PFSK-1 (cell line): ENCODE measurements around the gene ATRIP.

Source experiments
- FOXP2 ChIP-seq: optimal IDR thresholded peaks from 2 replicates; pipeline ENCODE3; 2011; ENCODE audit warnings: borderline replicate concordance, control low read depth, inconsistent platforms; ENCODE audit not compliant: insufficient read depth; ENCODE audit errors: extremely low read length, extremely low read depth
- POLR2AphosphoS5 ChIP-seq: IDR thresholded peaks from 2 replicates; pipeline ENCODE4 v1.6.1; 2012; ENCODE audit warnings: low read depth, mild to moderate bottlenecking, control low read depth, low read length, moderate library complexity
- SIN3A ChIP-seq: IDR thresholded peaks from 2 replicates; pipeline ENCODE4 v1.6.1; 2012; ENCODE audit warnings: mild to moderate bottlenecking, low read length, moderate library complexity, borderline replicate concordance; ENCODE audit not compliant: insufficient read depth
- TAF1 ChIP-seq: IDR thresholded peaks from 2 replicates; pipeline ENCODE4 v1.6.1; 2012; ENCODE audit warnings: low read length, control low read depth, borderline replicate concordance; ENCODE audit not compliant: insufficient read depth
- TF ChIP-seq, protein P1 (sequence below), 2 experiments: IDR thresholded peaks; 2 replicates each; pipeline versions ENCODE4 v1.6.1 to v1.8.0; 2011 to 2012; ENCODE audit warnings: low read depth in 2 of 2, low read length in 2 of 2, control low read depth in 1 of 2, inconsistent platforms in 1 of 2, mild to moderate bottlenecking in 1 of 2, moderate library complexity in 1 of 2; ENCODE audit not compliant: insufficient read depth in 1 of 2

The ATRIP gene

DNA sequence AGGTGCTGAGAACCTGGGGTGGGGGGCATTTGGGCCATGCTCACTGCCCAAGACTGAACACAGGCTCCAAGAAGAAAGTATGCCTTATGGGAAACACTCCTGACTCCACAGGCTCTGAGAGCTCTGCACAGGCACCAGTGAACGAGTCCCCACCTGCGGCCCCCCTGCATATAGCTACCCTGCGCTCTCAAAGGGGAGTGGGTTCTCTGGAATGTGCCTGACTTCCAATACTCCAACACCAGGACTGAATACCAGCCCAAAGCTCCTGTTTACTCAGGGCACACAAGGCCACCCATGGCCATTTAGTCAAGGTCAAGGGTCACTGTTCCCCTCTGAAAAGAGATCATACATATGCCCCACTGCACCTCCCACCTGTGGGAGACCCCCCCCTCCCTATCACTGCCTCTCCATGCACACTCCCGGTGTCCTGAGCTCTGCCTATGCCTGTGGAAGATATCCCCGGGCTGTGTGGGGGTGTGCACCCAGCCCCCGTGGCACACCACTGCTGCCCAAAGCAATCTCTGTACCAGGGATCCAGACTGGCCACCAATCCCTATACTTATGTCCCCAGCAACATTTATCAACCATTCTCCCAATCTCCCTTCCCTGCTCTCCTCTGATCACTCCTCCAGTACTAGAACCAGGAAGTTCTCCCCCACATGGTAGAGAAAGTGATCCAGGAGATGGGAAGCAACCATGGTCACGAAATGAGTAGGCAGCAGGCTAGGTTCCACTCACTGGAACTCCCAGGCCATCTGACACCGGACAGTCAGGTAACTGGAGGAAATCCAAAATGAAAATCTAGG, 15.1 kb upstream of the ATRIP start:
- TF ChIP-seq SIN3A: no peak
- TF ChIP-seq FOXP2: no peak
- no peak for TF ChIP-seq POLR2AphosphoS5
- TF ChIP-seq TAF1: no peak
- TF ChIP-seq, protein P1, sequence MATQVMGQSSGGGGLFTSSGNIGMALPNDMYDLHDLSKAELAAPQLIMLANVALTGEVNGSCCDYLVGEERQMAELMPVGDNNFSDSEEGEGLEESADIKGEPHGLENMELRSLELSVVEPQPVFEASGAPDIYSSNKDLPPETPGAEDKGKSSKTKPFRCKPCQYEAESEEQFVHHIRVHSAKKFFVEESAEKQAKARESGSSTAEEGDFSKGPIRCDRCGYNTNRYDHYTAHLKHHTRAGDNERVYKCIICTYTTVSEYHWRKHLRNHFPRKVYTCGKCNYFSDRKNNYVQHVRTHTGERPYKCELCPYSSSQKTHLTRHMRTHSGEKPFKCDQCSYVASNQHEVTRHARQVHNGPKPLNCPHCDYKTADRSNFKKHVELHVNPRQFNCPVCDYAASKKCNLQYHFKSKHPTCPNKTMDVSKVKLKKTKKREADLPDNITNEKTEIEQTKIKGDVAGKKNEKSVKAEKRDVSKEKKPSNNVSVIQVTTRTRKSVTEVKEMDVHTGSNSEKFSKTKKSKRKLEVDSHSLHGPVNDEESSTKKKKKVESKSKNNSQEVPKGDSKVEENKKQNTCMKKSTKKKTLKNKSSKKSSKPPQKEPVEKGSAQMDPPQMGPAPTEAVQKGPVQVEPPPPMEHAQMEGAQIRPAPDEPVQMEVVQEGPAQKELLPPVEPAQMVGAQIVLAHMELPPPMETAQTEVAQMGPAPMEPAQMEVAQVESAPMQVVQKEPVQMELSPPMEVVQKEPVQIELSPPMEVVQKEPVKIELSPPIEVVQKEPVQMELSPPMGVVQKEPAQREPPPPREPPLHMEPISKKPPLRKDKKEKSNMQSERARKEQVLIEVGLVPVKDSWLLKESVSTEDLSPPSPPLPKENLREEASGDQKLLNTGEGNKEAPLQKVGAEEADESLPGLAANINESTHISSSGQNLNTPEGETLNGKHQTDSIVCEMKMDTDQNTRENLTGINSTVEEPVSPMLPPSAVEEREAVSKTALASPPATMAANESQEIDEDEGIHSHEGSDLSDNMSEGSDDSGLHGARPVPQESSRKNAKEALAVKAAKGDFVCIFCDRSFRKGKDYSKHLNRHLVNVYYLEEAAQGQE (IDR thresholded peaks at IDR 0.05; ENCODE audit: insufficient read depth in 1 of 2, low read depth in 2 of 2, low read length in 2 of 2): no peak

DNA sequence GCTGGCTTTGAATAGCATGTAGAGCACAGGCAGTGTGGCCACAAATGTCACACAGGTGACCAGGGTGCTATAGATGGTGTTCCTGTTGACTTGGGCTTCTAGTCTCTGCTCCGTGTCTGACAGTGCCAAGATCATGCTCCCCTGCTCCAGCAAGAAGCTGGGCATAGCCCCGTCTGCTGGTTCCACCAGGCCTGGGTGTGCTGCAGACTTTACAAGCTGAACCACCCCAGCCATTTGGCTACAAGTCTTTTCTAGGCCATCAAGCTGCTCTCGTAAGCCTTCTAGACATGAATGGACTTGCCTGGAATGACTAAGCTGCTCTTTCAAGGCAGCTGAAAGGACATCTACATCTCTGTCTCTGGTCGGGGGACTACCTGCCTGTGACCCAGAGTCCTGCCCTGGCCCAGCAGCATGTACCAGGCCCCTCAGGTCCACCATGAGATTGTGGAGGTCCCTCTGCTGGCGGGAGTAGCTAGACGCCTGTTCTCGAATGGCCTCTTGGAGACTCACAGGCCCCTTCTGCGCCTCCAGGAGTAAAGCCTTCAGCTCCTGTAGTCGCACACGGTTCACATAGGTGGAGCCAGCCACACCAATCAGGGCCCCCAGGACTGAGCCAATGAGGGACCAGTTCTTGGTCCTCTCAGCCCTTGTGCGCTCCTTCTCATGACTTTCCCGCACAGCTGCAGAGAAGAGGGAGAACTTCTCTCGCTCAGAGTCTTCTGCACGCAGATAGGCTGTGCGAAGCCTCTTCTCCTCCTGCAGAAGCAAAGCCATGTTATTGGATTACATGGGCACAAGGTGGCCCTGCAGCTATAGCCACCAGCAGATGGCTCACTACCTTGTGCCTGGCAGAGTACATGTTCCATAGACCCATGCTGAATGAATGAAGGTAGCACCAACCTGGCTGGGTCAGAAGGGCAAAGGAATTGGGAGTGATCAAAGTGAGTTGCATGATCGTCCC, 13.8 kb upstream of the ATRIP start:
- no peak for TF ChIP-seq SIN3A
- no peak for TF ChIP-seq FOXP2
- TF ChIP-seq POLR2AphosphoS5: no peak

DNA sequence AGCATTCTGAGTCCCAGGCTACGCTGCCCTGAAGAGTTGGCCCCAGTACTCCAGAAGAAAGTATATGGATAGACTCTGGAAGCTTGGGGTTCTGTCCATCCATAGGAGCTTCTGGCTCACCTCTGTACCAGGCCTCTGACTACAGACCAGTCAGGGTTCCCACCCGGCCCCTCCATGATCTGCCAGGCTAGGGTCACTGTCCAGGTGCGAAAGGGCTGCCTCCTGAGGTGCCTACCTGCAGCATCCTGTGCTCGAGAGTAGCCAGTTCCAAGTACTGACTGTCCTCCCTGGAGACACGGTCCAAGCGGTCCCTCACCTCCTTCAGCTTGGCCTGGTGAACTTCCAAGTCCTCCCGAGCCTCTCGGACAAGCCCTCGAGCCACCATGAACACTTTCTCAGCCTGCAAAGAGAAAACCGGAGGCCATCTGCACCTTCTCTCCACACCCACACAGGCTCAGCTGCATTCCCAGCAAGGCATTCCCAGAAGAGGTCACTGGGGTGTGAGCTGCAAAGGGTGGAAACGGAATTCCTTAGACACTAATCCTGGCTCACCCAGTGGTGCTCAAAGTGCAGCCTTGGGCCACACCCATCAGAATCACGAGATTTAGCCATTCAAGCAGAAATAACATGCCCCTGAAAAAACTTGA, 12.9 kb upstream of the ATRIP start:
- TF ChIP-seq FOXP2 (no peak), SIN3A (no peak), POLR2AphosphoS5 (no peak), TAF1 (no peak)
- TF ChIP-seq, protein P1 (IDR thresholded peaks at IDR 0.05; ENCODE audit: insufficient read depth in 1 of 2, low read depth in 2 of 2, low read length in 2 of 2): no peak

DNA sequence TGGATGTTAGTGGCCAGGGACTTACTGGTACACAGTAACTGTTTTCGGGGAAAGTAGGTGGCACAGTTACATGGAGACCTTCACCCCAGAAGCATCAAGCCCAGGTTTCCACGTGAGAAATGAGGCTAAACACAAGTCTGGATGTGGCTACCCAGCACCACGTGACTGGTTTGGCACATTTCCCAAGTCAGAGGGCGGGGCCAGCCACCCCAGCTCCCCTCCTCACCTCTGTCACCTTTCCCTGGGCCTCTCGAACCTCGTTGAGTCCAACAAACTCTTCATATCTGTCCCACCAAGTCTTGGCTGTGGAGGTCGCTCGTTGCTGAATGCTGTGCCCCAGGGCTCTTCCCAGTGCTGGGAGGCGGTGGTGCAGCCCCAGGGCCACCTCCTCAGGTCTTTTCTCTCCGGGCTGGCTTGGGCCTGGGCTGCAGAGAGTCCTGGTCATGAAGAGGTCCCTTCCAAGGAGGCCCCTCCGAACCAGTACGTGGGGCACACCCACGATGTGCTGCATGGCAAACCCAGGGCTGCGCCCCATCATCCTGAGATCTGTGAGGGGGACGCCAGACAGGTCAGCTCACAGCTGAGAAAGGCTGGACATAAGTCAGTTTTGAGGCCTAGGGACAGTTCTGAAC, 11.8 kb upstream of the ATRIP start:
- TF ChIP-seq TAF1 (no peak), SIN3A (no peak), POLR2AphosphoS5 (no peak), FOXP2 (no peak)
- TF ChIP-seq, protein P1 (IDR thresholded peaks at IDR 0.05; ENCODE audit: insufficient read depth in 1 of 2, low read depth in 2 of 2, low read length in 2 of 2): no peak

DNA sequence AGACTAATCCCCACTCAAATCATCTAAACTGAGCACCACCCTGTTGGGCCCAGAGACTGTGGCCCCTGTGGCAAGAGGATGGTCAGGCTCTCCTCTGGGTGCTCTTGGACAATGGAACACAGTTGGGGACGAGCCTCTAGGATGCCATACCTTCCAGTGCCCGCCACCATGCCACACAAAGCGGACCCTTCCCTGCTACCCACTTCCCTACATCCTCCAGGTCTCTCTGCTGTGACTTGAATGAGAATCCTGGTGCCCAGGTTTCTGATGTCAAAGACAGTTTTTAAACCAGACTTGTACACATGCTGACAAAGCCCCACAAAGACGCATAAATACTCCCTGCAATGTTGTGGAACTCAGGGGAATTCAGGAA, 11.3 kb upstream of the ATRIP start:
- no peak for TF ChIP-seq POLR2AphosphoS5
